GM18507 (cell line): Measurements from ENCODE around the gene UCHL3.

ENCODE experiments used
- DNase-seq: peaks from one replicate; pipeline ENCODE4 v3.0.0; 2011; ENCODE audit warnings: low read depth; ENCODE audit not compliant: insufficient read length; ENCODE audit errors: extremely low spot score
- FAIRE-seq: peaks from 2 replicates; lab custom pipeline; 2011; peaks lifted over from hg19 to GRCh38; lab: Jason Lieb, UNC

The UCHL3 gene

DNA sequence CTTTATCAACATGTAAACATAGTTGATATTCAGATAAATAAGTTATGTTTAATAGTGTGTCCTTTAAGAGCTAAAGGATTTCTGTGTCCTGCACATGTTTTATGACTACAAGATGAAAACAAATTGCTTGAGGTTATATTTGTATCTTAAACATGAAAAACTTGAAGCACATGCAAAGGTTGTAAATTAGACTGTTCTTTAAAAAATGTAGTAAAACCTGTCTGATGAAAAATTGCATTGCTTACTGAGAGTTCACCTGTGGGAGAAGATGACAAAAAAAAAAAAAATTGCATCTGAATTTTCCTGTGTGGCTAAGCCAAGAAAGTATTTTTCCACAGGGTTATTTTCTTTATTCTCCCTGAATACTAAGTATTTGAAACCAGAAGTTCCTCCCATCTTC, 60.9 kb downstream of the UCHL3 start:
- DNase-seq (no peak), FAIRE-seq (no peak)

DNA sequence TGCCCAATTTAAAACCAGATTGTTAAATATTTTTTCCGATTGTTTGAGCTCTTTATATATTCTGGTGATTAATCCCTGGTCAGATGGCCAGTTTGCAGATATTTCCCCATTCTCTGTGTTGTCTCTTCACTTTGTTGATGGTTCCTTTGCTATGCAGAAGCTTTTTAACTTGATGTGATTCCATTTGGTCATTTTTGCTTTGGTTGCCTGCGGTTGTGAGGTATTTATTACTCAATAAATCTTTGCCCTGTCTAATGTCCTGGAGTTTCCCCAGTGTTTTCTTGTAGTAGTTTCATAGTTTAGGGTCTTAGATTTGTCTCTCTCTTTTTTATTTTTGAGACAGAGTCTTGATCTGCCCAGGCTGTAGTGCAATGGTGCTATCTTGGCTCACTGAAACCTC, 62.8 kb downstream of the UCHL3 start:
- FAIRE-seq, result no peak
- DNase-seq, result no peak

GRCh38 chr13:75617230-75617629, 67.6 kb downstream of the UCHL3 start:
- no peak for FAIRE-seq

GRCh38 chr13:75618308-75618707, 68.7 kb downstream of the UCHL3 start:
- DNase-seq (no peak), FAIRE-seq (no peak)

More at GRCh38 chr13:75617230-75617629, 67.6 kb downstream of the UCHL3 start:
- DNase-seq, result no peak

DNA sequence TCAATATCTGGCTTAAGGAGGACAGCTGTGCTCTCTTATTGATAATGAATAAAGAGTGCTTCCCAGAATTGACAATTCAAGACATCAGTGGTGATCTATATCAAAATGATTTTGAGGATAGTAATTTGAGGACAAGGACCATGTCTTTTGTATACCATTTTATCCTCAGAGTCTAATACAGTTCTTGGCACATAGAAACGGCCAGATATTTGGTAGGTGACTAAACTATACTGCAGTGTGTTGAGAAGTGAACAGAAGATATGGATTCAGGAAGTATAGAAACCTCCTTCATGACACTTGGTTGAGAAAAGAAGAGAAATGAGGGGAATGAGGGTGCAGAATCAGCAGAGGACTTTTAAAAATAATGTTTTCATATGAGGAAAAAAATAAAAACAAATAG, 70.4 kb downstream of the UCHL3 start:
- no peak for DNase-seq

DNA sequence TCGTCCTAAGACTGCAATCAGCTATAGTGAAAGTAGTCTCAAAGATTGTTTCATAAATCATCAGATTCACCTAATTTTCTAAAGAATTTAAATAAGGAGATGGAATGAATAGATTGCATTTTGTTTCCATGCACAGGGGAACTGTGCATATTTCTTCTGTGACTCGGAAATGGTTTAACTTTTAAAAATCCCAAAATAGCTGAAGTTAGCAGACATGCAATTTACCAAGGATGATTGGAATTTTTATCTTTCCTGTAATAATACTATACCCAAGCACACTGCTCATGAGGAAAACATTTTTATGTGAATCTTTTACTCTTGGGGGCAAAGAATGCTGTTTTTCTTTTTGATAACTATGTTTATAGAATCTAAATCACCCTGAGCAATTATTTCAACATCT, 71.6 kb downstream of the UCHL3 start:
- no peak for DNase-seq
- FAIRE-seq, result no peak

More for the DNA sequence above, 70.4 kb downstream of the UCHL3 start:
- FAIRE-seq, result no peak

- FAIRE-seq, result no peak
These were observed 79.2 kb downstream of the UCHL3 start for GRCh38 chr13:75628801-75629200.

GRCh38 chr13:75633285-75633684, 83.7 kb downstream of the UCHL3 start:
- no peak for FAIRE-seq
- no peak for DNase-seq

More at GRCh38 chr13:75628801-75629200, 79.2 kb downstream of the UCHL3 start:
- no peak for DNase-seq

GRCh38 chr13:75635101-75635827, 85.7 kb downstream of the UCHL3 start:
- no peak for FAIRE-seq
- peak; percentile 2 for DNase-seq

DNA sequence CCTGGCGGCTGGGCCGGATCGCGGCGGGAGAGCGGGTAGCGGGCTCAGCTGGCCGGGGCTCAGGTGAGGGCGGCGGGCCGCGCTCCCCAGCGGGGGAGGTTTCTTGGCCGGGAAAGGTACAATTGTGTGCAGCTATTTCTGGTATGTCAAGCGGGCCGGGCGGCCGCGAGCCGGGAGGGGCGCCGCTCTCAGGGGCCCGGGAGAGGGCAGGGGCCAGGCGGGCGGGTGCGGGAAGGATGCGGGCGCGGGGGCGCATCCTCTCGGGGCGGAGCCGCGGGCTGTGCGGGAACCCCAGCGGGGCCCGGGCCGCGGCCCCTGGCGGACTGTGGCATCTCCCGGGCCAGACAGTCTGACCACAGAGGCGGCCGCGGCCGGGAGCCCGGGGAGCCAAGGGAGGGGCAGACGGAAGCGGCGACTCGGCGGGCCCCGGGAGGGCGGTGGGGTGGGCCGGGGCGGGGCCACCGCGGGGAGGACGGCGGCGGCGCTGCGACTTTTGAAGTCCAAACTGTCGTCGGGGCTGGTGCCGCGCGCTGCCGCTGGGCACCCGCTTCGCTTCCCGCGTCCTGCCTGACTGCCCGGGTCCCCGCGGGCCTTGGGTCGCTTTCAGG, 86.3 kb downstream of the UCHL3 start, which contains the start of gene LMO7:
LMO7 (plus strand) TSS at position 503 of the 608 bp plus-strand sequence. CDS start 328 bp downstream, outside the sequence.
- FAIRE-seq, result no peak
- peak; percentile 46 for DNase-seq

- FAIRE-seq (no peak), DNase-seq (peak; percentile 23)
These were observed 87.0 kb downstream of the UCHL3 start for GRCh38 chr13:75636436-75637180.

DNA sequence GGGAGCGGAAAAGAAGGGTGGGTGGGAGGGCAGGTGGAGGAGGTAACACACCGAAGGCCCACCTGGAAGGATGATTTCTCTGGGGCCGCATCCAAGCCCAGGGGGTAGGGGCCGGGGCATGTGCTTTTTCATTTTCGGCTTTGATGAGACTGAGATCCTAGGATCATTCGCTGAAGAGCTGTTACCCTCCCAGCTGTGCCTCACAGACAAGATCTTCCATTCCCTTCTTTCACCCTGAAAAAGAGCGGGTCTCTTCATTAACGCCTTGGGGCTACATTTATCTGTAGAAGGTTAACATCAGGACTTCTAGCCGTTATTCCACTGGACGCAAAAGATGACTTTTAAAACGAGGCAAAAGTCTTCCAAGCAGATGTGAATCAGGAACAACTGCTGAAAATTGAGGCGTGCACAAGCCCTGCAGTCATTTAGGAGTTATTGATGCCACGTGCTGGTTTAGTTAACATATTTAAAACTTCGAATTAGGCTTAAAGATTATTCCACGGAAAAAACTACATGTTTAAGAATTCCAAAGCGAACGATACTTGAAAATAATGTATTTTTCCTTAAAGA, 87.7 kb downstream of the UCHL3 start:
- FAIRE-seq (no peak), DNase-seq (no peak)

DNA sequence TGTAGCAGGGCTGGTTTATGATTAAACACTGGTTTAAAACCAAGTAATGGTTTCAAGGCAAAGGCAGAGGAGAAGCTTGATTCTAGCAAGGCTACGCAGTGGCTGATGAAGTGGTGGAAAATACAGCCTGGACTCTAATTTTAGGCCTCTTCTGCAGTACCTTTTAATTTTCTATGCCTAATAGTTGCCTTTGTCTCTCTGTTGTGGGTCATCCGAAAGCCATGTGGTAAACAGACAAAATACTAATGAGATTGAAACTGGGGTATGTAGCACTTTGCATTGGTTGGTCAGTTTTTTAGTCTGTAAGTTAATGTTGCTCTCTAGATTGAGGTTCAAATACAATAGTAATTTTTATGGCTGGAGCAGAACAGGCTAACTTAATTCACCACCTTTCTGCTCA, 89.9 kb downstream of the UCHL3 start:
- FAIRE-seq, result no peak
- DNase-seq, result no peak

DNA sequence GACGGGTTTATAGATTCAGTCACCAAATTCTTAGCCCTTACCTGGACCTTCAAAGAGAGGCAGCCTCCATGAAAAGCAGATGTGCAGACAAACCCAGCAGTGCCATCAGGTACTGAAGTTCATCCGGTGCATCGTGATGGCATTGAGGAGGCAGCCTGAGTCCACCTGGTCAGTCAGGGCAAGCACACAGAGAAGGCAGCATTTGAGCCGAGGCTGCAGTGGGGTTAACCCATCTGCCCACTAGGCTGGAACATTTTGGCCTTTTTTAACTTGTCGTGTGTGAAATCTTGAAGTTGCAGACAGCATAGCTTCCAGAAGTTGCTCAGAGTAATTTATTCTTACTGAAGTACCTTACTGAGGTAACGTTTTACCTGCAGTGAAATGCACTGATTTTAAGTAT, 91.4 kb downstream of the UCHL3 start:
- no peak for DNase-seq
- FAIRE-seq, result no peak

DNA sequence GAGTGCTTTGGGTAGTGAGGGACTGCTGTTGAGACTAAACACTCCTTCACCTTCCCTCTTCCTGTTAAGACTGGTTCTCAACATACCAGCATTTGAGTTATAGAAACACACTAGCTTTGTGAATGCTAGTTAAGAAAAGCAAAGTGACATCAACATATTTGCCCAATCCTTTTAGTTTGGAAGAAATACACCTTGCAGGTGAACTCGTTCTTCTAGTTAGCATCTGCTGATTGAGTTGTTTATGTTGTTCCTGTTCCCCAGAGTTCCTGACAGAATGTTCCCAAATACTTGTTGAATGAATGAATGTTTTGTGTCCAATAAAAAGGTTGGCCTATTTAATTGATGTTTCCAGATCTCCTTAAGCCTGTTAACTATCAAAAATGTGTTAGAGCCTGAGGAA, 93.6 kb downstream of the UCHL3 start:
- DNase-seq (no peak), FAIRE-seq (no peak)

- no peak for FAIRE-seq
- DNase-seq, result no peak
These were observed 94.1 kb downstream of the UCHL3 start for GRCh38 chr13:75643693-75644092.

- no peak for DNase-seq
- no peak for FAIRE-seq
These were observed 95.5 kb downstream of the UCHL3 start for GRCh38 chr13:75645141-75645540.

GRCh38 chr13:75647126-75647784, 97.7 kb downstream of the UCHL3 start:
- peak; percentile 77 for FAIRE-seq
- DNase-seq, result no peak

DNA sequence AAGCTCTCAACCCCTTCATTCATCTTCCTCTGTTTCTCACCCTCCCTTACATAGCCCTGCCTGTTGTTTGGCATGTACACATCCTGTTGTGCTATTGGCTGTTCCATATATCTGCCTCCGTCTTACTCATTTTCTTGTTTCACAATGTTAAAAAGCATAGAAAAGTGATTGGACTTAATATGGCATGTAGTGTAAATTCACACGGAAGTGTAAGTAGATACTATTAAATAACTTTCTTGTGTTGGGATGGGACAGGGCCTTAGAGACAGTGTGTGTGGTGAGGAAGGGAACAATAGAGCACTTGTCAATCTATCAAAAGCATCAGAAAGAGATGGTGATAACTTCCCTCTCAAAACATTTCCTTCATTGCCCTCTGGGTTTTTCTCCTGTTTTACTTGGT, 98.9 kb downstream of the UCHL3 start:
- no peak for DNase-seq
- no peak for FAIRE-seq

DNA sequence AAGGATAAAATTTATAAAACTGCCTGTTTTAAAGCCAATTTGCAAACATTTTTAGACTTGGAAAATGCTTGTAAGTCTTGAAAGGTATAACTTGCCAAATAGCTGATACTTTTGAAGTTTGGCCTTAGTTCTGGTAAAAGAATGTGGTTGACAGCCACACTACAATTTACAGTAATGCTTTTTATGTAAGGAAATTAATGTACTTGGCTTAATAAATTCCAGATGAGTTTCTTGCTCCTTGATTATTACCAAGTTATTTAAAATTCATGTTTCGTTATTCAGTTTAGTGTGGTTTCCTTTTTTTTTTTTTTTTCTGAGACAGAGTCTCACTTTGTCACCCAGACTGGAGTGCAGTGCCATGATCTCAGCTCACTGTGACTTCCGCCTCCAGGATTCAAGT, 101.4 kb downstream of the UCHL3 start:
- FAIRE-seq, result no peak
- DNase-seq, result no peak
